Measurements from ENCODE around the gene LPIN2. TPM values are rescaled to one million over a fixed set of nuclear protein-coding genes. Genes with fewer than 3 reads are reported as not detected.

Gene LPIN2
- total and polyA plus RNA-seq, 7 experiments from 2014 or later: 58.8 to 133 (median 73.1) TPM

DNA sequence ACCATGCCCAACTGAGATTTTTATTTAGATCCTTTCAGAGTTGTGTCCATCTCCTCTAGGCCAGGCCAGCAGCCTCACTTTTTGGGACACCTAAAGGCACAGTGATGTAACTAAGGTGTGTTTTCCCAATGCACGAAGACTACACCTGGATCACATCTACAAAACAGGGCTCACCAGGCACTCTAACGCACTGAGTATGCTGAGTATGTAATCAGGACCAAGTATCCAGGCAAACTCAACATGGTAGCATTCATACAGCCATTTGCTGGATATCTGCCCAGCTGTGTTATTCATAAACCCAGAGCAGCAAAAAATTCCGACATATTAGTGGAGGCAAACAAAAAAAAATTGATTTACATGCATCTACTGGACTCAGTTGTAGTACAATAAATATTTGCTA is 33.8 kb downstream of the LPIN2 start:
- peak overlapping the region; percentile 69 for H3K4me3 ChIP-seq (ENCODE audit: low read length)
- H3K36me3 ChIP-seq (ENCODE audit: control insufficient read depth in 2 of 3, insufficient read depth in 3 of 3, low read length in 3 of 3): no peaks in the 10 kb centered on the region
- Mint-ChIP-seq H3K4me1 (peaks cover 57 to 85% (median 76%) of the 10 kb centered on the region in 7 donors), H3K36me3 (peaks cover 0 to 37% (median 18%) of the 10 kb centered on the region in 5 donors), H3K4me3 (peak overlapping the region; percentile 34 to 94 (median 84)), H3K27ac (peak overlapping the region; percentile 83 to 98 (median 91)), H3K9me3 (no peaks in the 10 kb centered on the region), H3K27me3 (no peaks in the 10 kb centered on the region)
- ChIA-PET POLR2A (interaction anchor here (0.7 to 14.4 kb wide), 7 partner anchors 11 to 269 kb away, joined by 3 to 335 read pairs (median 4); no protein-coding TSS in a partner anchor), CTCF (interaction anchor here (0.9 to 2.5 kb wide), 7 partner anchors 9 to 267 kb away, joined by 3 to 17 read pairs (median 3); no protein-coding TSS in a partner anchor)
- peak overlapping the region; percentile 76 for H3K27ac ChIP-seq (ENCODE audit: low read depth, low read length)
- no peak for DNase-seq
- H3K9me3 ChIP-seq (ENCODE audit: control insufficient read depth in 2 of 3, low read length in 3 of 3): no peaks in the 10 kb centered on the region
- peaks cover 51 to 57% of the 10 kb centered on the region in 2 donors for H3K4me1 ChIP-seq (ENCODE audit: control insufficient read depth in 2 of 2, insufficient read depth in 2 of 2, low read length in 2 of 2)
- intact Hi-C loops (cut with micrococcal nuclease): no loop called here
- H3K27me3 ChIP-seq (ENCODE audit: control insufficient read depth in 2 of 2, insufficient read depth in 2 of 2, low read length in 2 of 2): no peaks in the 10 kb centered on the region
- no peak for ATAC-seq

DNA sequence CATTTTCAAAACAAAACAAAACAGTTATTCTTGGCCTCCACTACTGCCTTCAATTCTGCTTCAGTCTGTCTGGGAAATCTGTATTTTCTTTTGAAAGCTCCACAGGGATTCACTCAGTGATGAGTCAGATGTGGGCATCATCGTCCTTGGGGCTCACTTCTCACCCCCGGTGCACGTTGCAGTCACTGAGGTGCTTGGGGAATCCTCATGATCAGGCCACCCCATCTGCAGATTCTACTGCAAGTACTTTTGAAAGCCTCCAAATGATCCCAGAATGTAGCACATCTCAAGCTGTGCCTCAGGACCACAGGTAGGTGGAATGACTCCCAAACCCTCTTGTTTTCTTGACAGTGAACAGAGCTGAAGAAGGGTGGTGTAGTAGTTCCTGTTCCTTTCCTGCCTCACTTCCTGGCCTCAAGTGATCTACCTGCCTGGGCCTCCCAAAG is 34.3 kb downstream of the LPIN2 start:
- Histone ChIP-seq H3K36me3 (ENCODE audit: control insufficient read depth in 2 of 3, insufficient read depth in 3 of 3, low read length in 3 of 3) (no peaks in the 10 kb centered on the region), H3K27me3 (ENCODE audit: control insufficient read depth in 2 of 2, insufficient read depth in 2 of 2, low read length in 2 of 2) (no peaks in the 10 kb centered on the region), H3K4me3 (ENCODE audit: low read length) (peak overlapping the region; percentile 69), H3K27ac (ENCODE audit: low read depth, low read length) (peak overlapping the region; percentile 76), H3K4me1 (ENCODE audit: control insufficient read depth in 2 of 2, insufficient read depth in 2 of 2, low read length in 2 of 2) (peaks cover 48 to 57% of the 10 kb centered on the region in 2 donors), H3K9me3 (ENCODE audit: control insufficient read depth in 2 of 3, low read length in 3 of 3) (no peaks in the 10 kb centered on the region)
- no peak for ATAC-seq
- no peaks in the 10 kb centered on the region for H3K27me3 Mint-ChIP-seq
- no peaks in the 10 kb centered on the region for H3K9me3 Mint-ChIP-seq
- CTCF ChIA-PET: interaction anchor here (0.6 to 4.7 kb wide), 7 partner anchors 8 to 69 kb away, joined by 3 to 27 read pairs (median 6); no protein-coding TSS in a partner anchor
- DNase-seq: no peak
- peaks cover 57 to 85% (median 76%) of the 10 kb centered on the region in 7 donors for H3K4me1 Mint-ChIP-seq
- H3K4me3 Mint-ChIP-seq: peak overlapping the region; percentile 34 to 94 (median 84)
- peaks cover 0 to 37% (median 18%) of the 10 kb centered on the region in 5 donors for H3K36me3 Mint-ChIP-seq
- POLR2A ChIA-PET: interaction anchor here (0.7 to 14.4 kb wide), 8 partner anchors 11 to 270 kb away, joined by 3 to 335 read pairs (median 4); no protein-coding TSS in a partner anchor
- H3K27ac Mint-ChIP-seq: peak overlapping the region; percentile 83 to 98 (median 91)
- intact Hi-C loops (cut with micrococcal nuclease): no loop called here

DNA sequence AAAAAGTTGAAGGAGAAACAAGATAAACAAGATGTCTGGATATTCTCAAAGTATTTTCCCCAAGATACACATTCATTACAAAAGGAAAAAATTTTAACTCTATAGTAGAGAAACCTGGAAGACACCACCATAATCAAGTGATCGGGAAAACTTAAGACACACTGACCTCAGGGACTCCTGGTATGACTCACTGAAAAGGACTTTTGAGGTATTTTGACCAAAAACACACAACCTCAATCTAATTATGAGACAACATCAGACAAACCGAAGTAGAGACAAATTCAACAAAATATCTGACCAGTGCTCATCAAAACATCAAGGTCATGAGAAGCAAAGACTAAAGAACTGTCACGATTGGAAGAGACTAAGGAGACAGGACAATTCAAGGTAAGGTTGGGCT is 34.7 kb downstream of the LPIN2 start:
- peaks cover 0 to 40% (median 20%) of the 10 kb centered on the region in 5 donors for H3K36me3 Mint-ChIP-seq
- intact Hi-C loops (cut with micrococcal nuclease): no loop called here
- ATAC-seq (no peak), DNase-seq (no peak)
- peaks cover 55 to 85% (median 76%) of the 10 kb centered on the region in 7 donors for H3K4me1 Mint-ChIP-seq
- H3K27ac ChIP-seq (ENCODE audit: low read depth, low read length): peak overlapping the region; percentile 76
- no peaks in the 10 kb centered on the region for H3K27me3 ChIP-seq (ENCODE audit: control insufficient read depth in 2 of 2, insufficient read depth in 2 of 2, low read length in 2 of 2)
- peaks cover 49 to 56% of the 10 kb centered on the region in 2 donors for H3K4me1 ChIP-seq (ENCODE audit: control insufficient read depth in 2 of 2, insufficient read depth in 2 of 2, low read length in 2 of 2)
- H3K4me3 ChIP-seq (ENCODE audit: low read length): peak overlapping the region; percentile 69
- H3K27me3 Mint-ChIP-seq: no peaks in the 10 kb centered on the region
- POLR2A ChIA-PET: interaction anchor here (1.1 to 14.4 kb wide), 5 partner anchors 10 to 268 kb away, joined by 3 to 335 read pairs (median 45); no protein-coding TSS in a partner anchor
- H3K9me3 ChIP-seq (ENCODE audit: control insufficient read depth in 2 of 3, low read length in 3 of 3): no peaks in the 10 kb centered on the region
- H3K4me3 Mint-ChIP-seq: peak overlapping the region; percentile 34 to 94 (median 84)
- H3K27ac Mint-ChIP-seq: peak overlapping the region; percentile 83 to 98 (median 91)
- H3K36me3 ChIP-seq (ENCODE audit: control insufficient read depth in 2 of 3, insufficient read depth in 3 of 3, low read length in 3 of 3): no peaks in the 10 kb centered on the region
- H3K9me3 Mint-ChIP-seq: no peaks in the 10 kb centered on the region
- CTCF ChIA-PET: interaction anchor here (0.5 to 4.7 kb wide), 7 partner anchors 8 to 150 kb away, joined by 3 to 27 read pairs (median 3); no protein-coding TSS in a partner anchor

DNA sequence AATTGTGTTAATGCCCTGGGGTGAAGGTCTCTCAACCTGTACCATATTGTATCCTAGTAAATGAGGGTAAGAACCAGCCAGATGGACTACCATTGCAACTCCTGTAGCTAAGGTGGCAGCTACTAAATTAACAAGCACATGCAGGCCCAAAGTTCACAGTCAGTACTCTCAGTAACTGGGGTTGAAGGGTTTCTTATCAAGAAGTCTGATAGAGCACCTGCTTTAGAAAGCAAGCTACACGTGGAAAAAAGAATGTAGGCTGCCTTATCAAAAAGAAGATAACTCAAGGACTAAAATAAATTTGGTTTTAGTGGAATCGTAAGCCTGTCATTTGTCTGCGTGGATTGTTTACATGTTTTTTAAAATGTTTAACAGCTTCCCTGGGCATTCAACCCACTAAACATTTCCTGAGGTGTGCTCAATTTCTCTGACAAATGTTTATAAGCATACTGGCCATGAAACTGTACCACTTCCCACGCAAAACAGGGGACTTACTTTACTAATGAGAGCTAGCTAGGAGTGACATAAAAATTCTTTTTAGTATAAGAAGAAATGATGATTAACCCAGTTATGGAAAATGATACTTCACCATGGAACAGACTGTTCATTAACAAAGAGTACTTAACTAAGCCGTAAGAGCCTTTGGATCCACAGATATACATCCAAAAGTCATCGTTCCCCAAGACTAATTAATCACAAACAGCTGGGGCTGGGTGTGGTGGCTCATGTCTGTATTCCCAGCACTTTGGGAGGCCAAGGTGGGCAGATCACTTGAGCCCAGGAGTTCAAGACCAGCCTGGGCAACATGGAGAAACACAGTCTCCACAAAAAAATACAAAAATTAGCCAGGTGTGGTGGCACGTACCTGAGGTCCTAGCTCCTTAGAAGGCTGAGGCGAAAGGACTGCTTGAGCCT is 36.5 kb downstream of the LPIN2 start:
- intact Hi-C loops (cut with micrococcal nuclease): no loop called here

DNA sequence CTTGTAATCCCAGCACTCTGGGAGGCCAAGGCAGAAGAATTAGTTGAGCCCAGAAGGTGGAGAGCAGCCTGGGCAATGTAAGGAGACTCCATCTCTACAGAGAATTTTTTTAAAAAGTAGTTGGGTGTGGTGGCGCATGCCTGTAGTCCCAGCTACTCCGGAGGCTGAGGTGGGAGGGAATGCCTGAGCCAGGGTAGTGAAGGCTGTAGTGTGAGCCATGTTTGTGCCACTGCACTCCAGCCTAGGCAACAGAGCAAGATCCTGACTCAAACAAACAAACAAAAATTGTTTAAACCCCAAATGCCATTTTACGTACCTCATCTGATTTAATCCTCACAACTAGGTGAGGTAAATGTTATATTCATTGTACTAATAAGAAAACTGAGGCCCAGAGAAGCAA is 38.2 kb downstream of the LPIN2 start:
- peak overlapping the region in 5 of 10 donors; percentile 25 to 44 (median 33) for H3K4me3 Mint-ChIP-seq
- POLR2A ChIA-PET: interaction anchor here (1.3 to 14.4 kb wide), 4 partner anchors 12 to 26 kb away, joined by 3 to 335 read pairs (median 38); no protein-coding TSS in a partner anchor

More for the DNA sequence above, 36.5 kb downstream of the LPIN2 start:
- no peaks in the 10 kb centered on the region for H3K27me3 ChIP-seq (ENCODE audit: control insufficient read depth in 2 of 2, insufficient read depth in 2 of 2, low read length in 2 of 2)
- Mint-ChIP-seq H3K9me3 (no peaks in the 10 kb centered on the region), H3K27me3 (no peaks in the 10 kb centered on the region), H3K27ac (peak overlapping the region; percentile 72 to 98 (median 93)), H3K4me1 (peaks cover 63 to 91% (median 84%) of the 10 kb centered on the region in 7 donors), H3K36me3 (peaks cover 0 to 45% (median 20%) of the 10 kb centered on the region in 5 donors), H3K4me3 (peak overlapping the region; percentile 34 to 91 (median 65))
- peaks cover 61 to 66% of the 10 kb centered on the region in 2 donors for H3K4me1 ChIP-seq (ENCODE audit: control insufficient read depth in 2 of 2, insufficient read depth in 2 of 2, low read length in 2 of 2)
- no peak for DNase-seq
- ChIA-PET CTCF (interaction anchor here (0.6 to 4.7 kb wide), 5 partner anchors 9 to 471 kb away, joined by 3 to 27 read pairs (median 5); no protein-coding TSS in a partner anchor), POLR2A (interaction anchor here (0.6 to 14.4 kb wide), 8 partner anchors 9 to 477 kb away, joined by 3 to 335 read pairs (median 24); partner anchors contain the start of gene MYL12B)
- H3K36me3 ChIP-seq (ENCODE audit: control insufficient read depth in 2 of 3, insufficient read depth in 3 of 3, low read length in 3 of 3): no peaks in the 10 kb centered on the region
- no peak overlapping the region for H3K4me3 ChIP-seq (ENCODE audit: low read length)
- H3K27ac ChIP-seq (ENCODE audit: low read depth, low read length): peak overlapping the region; percentile 76
- ATAC-seq: no peak
- no peaks in the 10 kb centered on the region for H3K9me3 ChIP-seq (ENCODE audit: control insufficient read depth in 2 of 3, low read length in 3 of 3)

More for the DNA sequence above, 38.2 kb downstream of the LPIN2 start:
- Histone ChIP-seq H3K9me3 (ENCODE audit: control insufficient read depth in 2 of 3, low read length in 3 of 3) (no peaks in the 10 kb centered on the region), H3K27me3 (ENCODE audit: control insufficient read depth in 2 of 2, insufficient read depth in 2 of 2, low read length in 2 of 2) (no peaks in the 10 kb centered on the region), H3K36me3 (ENCODE audit: control insufficient read depth in 2 of 3, insufficient read depth in 3 of 3, low read length in 3 of 3) (no peaks in the 10 kb centered on the region), H3K4me3 (ENCODE audit: low read length) (no peak overlapping the region), H3K4me1 (ENCODE audit: control insufficient read depth in 2 of 2, insufficient read depth in 2 of 2, low read length in 2 of 2) (peaks cover 73 to 74% of the 10 kb centered on the region in 2 donors), H3K27ac (ENCODE audit: low read depth, low read length) (peak overlapping the region; percentile 27)
- peaks cover 0 to 51% (median 20%) of the 10 kb centered on the region in 5 donors for H3K36me3 Mint-ChIP-seq
- intact Hi-C loops (cut with micrococcal nuclease): loop anchor here in 1 of 2 donors (5.0 kb wide), 1 partner anchor 337 kb away; no protein-coding TSS in a partner anchor
- H3K9me3 Mint-ChIP-seq: no peaks in the 10 kb centered on the region
- no peaks in the 10 kb centered on the region for H3K27me3 Mint-ChIP-seq
- DNase-seq (no peak), ATAC-seq (no peak)
- peaks cover 67 to 98% (median 94%) of the 10 kb centered on the region in 7 donors for H3K4me1 Mint-ChIP-seq
- CTCF ChIA-PET: interaction anchor here (4.7 kb wide), 1 partner anchor 13 kb away, joined by 27 read pairs; no protein-coding TSS in a partner anchor
- H3K27ac Mint-ChIP-seq: peak overlapping the region in 8 of 9 donors; percentile 47 to 99 (median 60)

Data from naive thymus-derived CD4-positive, alpha-beta T cell (primary cell).